ENCODE results near the gene DHRS4L2.
"Not testable (repeated sequence)": the region's sequence is repeated elsewhere in the genome, so short reads cannot be mapped to it uniquely, and the experiment has no call there.

Gene DHRS4L2

DNA sequence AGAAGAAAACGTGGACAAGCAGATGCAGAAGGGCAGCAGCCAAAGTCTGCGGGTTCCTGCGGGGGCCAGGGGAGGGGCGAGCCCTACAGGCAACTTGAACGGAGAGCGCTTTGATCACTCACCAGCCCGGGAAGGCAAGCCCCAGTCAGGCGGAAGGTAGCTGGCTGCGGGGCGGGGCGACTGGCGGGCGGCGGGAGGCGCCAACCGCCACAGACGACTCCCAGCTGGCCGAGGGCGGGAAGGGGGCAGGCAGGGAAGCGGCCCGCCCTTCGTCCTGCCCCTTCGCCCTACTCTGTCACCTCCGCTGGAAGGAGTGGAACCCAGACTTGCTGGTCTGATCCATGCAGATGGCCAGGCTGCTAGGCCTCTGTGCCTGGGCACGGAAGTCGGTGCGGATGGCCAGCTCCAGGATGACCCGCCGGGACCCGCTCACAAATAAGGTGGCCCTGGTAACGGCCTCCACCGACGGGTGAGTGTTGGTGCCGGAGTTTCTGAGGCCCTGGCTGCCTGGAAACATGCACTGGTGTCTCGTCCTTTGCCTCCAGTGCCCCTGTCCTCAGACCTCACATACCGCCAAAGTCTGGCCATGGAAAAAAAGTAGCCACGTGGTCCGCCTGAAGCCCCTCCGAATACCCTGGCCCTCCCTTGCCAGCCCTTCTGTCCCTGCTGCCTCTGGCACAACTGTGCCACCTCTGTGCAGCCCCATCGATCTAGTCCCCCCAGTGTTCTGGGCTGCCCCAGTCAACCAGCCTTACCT lies at the start of gene DHRS4L2:
Gene DHRS4L2 (plus strand): TSS at position 323 of the 757 bp plus-strand sequence. CDS start 19 bp downstream, at position 342.
- DNase-seq = peak; percentile 93

DNA sequence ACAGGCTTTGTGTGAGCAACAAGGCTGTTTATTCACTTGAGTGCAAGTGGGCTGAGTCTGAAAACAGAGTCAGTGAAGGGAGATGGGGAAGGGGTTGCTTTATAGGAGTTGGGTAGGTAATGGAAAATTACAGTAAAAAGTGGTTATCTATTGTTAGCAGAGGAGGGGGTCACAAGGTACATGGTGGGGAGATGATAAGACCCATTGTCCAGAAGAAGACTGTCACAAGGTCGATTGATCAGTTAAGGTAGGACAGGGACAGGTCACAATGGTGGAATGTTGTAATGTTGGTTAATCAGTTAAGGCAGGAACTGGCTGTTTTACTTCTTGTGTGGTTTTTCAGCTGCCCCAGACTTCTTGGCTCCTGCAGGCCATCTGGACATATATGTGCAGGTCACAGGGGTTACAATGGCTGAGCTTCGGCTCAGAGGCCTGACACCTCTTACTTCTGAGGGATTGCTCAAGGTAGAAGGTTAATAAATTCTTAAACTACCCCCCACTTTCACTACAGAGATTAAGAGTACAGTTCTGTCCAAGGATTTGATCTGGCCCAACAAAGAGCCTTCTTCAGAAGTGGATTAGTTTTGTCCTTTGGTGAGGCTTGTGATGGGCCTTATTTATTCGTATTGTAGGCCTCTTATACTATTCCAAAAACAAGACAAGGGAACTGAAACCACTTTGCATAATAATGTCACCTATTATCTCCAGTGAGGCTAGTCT lies 49.0 kb upstream of the DHRS4L2 start:
- no peak for DNase-seq

DNA sequence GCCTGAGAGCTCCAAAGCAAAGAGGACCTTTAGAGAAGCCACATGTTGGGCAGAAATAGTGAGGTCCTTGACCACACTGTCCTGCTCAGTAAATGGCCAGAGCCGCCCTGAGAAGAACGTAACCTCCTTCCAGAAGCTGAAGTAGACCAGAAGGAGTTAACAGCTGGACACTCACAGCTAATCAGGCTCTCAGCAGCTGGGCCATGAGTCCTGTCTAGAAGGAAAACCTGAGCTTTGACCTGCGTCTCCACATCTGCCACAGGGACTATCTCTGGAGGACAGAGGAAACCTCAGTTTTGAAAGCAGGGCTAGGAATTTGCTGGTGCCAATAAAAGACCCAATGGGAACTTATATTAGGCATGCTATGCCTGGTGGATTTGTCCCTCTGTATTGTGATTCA lies 47.5 kb upstream of the DHRS4L2 start:
- no peak for DNase-seq

DNA sequence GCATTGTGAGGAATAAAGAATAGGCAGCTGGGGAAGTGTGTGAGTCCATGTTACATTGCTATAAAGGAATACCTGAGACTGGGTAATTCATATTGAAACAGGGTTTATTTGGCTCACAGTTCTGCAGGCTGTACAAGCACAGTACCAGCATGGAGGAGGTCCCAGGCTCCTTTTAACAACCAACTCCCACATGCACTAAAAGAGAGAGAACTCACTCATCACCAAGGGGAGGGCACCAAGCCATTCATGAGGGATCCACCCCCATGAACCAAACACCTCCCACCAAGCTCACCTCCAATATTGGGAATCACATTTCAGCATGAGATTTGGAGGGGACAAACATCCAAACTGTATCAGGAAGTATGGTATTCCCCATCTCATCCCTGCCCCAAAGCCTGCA lies 47.1 kb upstream of the DHRS4L2 start:
- no peak for DNase-seq

DNA sequence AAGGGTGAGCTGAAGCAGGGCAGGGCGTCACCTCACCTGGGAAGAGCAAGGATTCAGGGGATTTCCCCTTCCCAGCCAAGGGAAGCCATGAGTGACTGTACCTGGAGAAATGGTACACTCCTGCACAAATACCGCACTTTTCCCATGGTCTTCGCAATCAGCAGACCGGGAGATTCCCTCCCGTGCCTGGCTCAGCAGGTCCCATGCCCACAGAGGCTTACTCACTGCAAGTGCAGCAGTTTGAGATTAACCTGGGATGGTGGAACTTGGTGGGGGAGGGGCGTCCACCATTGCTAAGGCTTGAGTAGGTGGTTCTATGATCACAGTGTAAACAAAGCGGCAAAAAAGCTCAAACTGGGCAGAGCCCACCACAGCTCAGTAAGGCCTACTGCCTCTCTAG lies 46.1 kb upstream of the DHRS4L2 start:
- DNase-seq = no peak

DNA sequence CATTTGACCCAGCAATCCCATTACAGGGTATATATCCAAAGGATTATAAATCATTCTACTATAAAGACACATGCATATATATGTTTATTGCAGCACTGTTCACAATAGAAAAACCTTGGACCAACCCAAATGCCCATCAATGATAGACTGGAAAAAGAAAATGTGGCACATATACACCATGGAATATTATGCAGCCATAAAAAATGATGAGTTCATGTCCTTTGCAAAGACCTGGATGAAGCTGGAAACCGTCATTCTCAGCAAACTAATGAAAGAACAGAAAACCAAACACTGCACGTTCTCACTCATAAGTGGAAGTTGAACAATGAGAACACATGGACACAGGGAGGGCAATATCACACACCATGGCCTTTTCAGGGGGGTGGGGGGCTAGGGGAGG lies 39.7 kb upstream of the DHRS4L2 start:
- DNase-seq = not testable (repeated sequence)

DNA sequence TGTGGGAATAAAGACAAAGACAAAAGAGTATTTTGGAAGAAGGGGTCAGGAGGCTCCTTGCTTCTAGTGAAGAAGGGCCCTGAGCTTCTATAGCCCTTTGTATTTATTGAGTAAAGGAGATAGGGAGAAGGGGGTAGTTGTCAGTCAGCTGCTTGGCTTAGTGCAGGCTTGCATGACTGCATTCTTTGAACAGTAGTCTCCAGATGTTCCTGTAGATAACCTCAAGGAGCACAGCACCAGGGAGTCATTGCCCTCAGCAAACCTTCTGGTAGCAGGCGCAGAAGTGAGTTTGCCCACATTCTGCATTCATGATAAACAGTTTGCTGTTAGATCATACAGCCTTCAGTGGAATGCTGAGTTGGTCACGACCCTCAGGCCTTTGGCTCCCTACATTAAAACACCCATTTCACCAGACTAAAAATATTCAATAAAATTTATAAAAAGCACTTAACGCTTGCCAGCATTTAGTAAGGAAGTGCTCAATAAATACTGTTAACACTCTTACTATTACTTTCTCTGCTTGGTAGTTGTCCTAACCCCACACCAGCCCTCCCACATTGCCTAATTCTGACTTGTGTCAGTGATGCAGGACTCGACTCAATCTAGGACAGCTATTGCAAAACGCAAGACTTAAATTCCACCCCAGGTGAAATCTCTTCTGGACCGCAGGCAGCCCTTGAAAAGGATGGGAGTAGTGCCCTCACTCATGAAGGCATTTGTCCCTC lies 38.2 kb upstream of the DHRS4L2 start:
- DNase-seq = no peak

DNA sequence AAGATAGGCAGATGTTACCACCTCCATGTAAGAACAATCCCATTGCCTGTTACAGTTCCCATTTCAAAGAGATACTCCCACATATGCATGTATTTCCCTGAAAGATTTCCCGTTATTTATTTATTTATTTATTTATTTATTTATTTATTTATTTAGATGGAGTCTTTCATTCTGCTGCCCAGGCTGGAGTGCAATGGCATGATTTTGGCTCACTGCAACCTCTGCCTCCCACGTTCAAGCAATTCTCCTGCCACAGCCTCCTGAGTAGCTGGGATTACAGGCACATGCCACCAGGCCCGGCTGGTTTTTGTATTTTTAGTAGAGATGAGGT lies 37.6 kb upstream of the DHRS4L2 start:
- DNase-seq = not testable (repeated sequence)

DNA sequence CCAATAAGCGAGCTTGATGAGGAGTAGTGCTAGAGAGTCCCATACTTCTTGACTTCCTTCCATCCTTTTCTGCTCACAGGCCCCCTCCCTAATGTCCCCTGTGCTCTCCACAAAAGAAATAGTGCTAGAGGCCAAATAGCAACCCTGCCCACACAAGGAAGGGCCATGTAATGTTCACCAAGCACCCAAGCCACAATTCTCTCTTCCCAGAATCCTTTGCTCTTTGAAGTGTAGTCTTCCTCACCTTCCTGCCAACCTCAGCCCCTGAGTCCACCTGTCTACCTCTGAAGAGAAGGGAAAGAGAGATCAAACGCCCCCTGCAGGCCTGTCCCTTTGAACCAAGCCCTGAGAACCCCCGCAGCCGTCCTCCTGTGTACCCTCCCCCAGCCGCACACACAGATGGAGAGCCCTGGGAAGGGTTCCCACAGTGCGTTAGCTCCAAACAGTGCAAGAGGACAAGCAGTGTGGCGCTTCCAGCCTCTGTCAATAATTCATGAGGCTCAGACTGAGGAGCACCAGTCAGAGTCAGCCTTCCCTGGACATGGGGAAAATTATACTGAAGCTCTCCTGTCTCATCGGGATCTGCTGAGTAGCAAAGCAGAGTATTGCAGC lies 37.0 kb upstream of the DHRS4L2 start:
- DNase-seq = no peak

DNA sequence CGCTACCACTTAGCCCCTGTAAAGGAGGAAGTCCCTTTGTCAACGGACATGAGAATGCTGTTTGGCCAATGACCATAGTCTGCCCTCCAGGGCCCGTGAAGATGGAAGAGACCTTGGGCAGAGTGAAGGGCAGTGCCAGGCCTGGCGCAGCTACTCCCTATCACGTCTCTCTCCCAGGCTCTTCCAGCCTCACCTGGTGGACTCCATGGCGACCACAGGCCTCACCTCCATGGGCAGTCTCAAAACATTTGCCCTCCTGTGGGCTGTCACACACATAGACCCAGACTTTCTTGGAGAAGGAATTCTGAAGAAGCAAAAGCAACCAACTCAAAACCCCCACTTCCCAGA lies 35.6 kb upstream of the DHRS4L2 start:
- DNase-seq = not testable (repeated sequence)

DNA sequence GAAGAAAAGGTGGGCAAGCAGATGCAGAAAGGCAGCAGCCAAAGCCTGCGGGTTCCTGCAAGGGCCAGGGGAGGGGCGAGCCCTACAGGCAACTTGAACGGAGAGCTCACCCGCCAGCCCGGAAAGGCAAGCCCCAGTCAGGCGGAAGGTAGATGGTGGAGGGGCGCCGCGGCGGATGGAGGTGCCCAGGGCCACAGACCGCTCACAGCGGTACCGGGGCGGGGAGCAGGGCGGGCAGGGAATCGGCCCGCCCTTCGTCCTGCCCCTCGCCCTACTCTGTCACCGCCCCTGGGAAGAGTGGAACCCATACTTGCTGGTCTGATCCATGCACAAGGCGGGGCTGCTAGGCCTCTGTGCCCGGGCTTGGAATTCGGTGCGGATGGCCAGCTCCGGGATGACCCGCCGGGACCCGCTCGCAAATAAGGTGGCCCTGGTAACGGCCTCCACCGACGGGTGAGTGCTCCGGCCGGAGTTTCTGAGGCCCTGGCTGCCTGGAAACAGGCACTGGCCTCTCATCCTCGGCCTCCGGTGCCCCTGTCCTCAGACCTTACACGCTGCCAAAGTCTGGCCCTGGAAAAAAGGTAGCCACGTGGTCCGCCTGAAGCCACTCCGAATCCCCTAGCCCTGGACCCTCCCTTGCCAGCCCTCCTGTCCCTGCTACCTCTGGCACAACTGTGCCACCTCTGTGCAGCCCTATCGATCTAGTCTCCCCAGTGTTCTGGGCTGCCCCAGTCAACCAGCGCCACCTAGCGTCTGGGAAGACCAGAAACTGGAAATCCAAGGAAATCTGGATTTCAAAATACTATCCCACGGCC lies 35.1 kb upstream of the DHRS4L2 start, which contains the start of gene DHRS4:
Gene DHRS4 (plus strand): TSS at position 307 of the 815 bp plus-strand sequence. CDS start 19 bp downstream, at position 326.
- peak; percentile 92 for DNase-seq

DNA sequence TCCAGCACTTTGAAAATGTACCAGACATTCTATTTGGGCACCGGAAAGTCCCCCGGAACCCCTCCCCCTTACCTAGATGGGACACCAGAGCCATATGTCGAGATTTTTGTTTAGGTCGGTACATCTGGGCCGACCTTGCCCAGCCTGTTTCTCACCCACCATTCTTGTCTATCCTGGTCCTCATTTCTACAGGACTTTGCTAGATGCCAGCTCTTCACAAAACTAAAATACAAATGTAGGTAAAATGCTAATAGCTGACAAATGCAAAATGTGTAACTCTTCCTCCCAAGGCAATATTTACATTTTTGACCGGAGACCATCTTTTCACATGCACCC lies 34.5 kb upstream of the DHRS4L2 start:
- not testable (repeated sequence) for DNase-seq

DNA sequence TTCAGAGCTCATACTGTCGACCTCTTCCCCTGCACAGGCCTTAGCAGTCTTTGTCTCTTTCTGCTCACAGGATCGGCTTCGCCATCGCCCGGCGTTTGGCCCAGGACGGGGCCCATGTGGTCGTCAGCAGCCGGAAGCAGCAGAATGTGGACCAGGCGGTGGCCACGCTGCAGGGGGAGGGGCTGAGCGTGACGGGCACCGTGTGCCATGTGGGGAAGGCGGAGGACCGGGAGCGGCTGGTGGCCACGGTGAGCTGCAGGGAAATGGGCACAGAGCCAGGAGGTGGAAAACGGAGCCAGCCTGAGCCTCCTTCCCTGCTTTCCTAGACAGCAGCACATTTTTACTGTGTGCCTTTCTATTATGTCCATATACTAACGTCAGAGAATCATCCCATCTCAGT lies 33.8 kb upstream of the DHRS4L2 start:
- DNase-seq = not testable (repeated sequence)

DNA sequence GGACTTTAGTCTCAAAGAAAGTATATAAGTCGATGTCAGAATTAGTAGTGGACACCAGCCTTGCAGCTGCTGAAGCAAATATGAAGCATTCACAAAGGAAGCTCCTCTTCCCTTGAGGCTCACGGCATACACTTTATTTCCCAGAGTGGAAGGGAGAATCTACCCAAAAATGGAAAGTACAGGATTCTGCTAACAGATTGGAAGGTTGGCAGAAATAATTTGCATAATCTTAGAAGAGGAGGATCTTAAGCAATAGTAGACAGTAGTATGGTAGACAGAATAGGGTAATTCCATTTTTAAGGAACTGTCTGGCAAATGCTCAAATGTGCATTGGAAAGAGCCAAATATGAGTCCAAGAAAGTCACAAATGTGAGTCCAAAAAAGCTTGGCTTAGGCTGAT lies 32.9 kb upstream of the DHRS4L2 start:
- not testable (repeated sequence) for DNase-seq

DNA sequence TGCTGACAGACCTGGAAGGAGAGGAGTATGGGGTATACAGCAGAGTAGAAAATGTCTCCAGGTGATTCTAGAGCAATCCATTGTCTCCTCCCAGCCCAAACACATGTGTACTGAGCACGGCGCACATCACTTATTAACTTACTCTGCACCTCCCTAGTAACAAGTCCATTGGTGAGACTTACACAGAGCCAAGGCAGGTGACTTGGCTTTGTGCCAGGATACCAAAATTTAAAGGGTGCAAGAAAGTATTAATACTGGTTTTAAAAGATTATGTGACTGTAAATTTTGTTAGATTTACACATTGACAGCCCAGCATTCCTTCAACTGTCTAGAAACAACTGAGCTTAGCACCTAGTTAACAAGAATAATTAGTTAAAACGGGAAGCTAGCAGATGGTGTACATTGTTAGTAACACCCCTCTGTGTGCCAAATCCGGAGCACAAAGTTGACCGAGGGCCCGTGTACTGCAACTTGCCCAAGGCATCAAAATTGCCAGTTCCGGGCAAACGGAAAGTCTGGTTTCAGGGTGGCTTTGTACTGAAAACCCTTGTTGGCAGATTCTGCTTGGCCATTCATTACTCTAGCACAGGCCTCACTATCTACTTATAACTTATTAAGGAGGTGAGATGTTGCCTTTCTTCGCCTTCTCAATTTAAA lies 30.7 kb upstream of the DHRS4L2 start:
- DNase-seq = not testable (repeated sequence)

DNA sequence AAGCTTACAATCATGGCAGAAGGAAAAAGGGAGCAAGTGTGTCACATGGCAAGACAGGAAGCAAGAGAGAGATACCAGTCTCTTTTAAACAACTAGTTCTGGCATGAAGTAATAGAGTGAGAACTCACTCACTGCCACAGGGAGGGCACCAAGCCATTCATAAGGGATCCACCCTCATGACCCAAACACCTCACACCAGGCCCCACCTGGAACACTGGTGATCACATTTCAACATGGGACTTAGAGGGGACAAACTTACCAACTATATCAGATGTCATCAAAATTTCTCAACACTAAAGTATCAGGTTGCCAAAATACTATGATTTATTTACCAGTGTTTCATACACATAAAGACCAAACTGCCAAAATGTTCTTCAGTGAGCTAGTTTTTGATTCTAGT lies 27.8 kb upstream of the DHRS4L2 start:
- DNase-seq = not testable (repeated sequence)

DNA sequence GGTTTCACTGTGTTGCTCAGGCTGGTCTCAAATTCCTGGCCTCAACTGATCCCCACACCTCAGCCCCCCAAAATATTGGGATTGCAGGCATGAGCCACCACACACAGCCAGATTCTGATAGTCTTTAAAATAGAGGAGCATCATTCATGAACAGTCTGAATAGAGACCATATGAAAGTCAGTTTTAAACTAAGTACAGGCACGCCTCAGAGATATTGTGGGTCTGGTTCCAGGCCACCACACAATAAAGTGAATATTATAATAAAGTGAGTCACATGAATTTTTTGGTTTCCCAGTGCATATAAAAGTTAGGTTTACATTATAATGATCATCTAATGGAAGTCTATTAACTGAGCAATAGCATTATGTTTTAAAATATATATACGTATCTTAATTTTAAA lies 27.0 kb upstream of the DHRS4L2 start:
- DNase-seq = not testable (repeated sequence)

DNA sequence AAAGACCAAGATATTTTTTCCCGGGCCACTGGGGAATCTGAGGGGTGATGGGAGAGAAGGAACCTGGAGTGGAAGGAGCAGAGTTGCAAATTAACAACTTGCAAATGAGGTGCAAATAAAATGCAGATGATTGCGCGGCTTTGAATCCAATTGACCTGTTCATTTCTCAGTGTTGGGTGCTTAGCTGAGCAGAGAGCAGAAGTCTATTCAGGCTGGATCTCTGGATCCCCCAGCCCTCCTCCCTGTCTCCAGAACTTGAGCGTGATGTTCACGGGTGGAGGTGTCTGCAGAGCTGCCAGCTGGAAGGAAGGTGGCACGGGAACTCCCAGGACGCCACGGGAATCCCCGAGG lies 19.6 kb upstream of the DHRS4L2 start:
- not testable (repeated sequence) for DNase-seq

DNA sequence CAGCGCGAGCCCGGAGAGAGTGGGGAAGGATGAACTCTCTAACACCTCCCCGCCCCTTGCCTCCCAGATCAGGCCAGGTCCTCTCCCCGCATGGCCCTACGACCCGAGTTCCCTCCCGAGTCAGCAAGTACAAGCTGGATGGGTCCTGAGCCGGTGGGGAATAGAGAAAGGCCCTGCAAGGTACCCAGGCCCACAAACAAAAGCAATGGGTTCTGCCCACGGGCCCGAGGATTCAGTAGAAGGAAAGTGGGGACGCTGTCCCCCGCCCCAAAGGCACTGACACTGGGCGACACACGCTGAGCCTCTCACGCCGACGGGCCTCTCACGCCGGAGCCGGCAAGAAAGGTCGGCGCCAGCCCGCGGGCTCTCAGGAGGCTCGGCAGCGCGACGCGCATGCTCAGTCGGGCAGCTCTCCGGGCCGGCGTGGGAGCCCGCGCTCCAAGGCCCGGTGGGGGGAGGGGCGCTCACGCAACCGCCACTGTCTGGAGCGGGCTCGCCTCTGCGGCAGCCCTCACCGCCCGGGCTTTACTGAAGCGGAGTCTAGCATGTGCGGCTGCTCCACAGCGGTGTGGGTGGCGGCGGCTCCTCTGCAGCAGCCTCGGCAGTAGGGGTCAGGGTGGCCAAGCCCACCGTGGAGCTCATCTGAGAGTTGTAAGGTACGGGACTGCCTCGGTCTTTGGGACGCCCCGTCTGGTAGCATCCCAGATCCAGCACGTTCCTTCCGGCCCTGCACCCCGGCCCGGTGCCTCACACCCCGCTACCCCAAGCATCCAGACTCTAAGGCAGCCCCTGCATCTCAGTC lies 19.0 kb upstream of the DHRS4L2 start:
- peak; percentile 87 for DNase-seq

DNA sequence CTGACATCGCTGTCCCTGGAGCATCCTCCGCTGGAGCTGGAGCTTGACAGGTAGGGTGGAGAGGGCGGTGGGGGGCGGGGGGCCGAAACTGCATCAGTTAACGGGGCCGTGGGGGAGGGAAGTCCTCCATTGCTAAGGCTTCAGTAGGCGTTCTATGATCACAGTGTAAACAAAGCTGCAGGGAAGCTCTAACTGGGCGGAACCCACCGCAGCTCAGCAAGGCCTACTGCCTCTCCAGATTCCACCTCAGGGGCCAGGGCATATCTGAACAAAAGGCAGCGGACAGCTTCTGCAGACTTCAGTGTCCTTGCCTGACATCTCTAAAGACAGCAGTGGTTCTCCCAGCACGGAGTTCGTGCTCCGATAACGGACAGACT lies 18.5 kb upstream of the DHRS4L2 start:
- not testable (repeated sequence) for DNase-seq

DNA sequence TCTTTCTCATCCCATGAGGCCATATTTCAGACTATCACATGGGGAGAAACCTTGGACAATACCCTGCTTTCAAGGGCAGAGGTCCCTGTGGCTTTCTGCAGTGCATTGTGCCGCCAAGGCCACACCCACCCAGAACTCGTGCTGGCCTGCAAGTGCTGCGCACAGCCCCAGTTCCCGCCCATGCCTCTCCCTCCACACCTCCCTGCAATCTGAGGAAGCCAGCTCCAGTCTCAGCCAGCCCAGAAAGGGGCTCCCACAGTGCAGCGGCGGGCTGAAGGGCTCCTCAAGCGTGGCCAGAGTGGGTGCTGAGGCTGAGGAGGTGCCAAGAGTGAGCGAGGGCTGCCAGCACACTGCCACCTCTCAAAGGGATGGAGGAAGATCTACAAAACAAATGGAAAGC lies 15.6 kb upstream of the DHRS4L2 start:
- DNase-seq = not testable (repeated sequence)
